GM19397 (cell line): ENCODE results near the gene MANF.

ENCODE experiments used
- ATAC-seq: cut with Tn5 transposase; IDR thresholded peaks from one replicate; pipeline ENCODE4 v1.9.1; 2021; ENCODE audit warnings: mild to moderate bottlenecking, moderate library complexity; ENCODE audit not compliant: unreplicated experiment

Gene MANF

GRCh38 chr3:51426921-51427320, 41.8 kb downstream of the MANF start:
- ATAC-seq, result no peak

GRCh38 chr3:51429138-51429537, 44.0 kb downstream of the MANF start:
- ATAC-seq, result no peak

GRCh38 chr3:51434110-51434509, 49.0 kb downstream of the MANF start:
- ATAC-seq, result no peak

GRCh38 chr3:51434746-51435327, 49.7 kb downstream of the MANF start:
- no peak for ATAC-seq

- ATAC-seq, result no peak
Measured at GRCh38 chr3:51436998-51437639, 52.0 kb downstream of the MANF start.
